Heart left ventricle (tissue), 16 donors: ENCODE results near the gene EHD1. TPM values are rescaled to one million over a fixed set of nuclear protein-coding genes. Genes with fewer than 3 reads are reported as not detected.

Experiments
- ATAC-seq, 4 donors: fragments of 200-7000 bp; cut with Tn5 transposase; one replicate each; pipeline ENCODE4 v1.9.1; 2020 to 2022; ENCODE audit warnings: moderate library complexity in 4 of 4, mild to moderate bottlenecking in 3 of 4, moderate number of reproducible peaks in 1 of 4
- DNase-seq, 5 donors: peaks; one replicate each; pipeline ENCODE4 v3.0.0-alpha.2; 2020
- H3K27ac ChIP-seq, 12 donors: fragments of 200-600 bp; sonication (generic) in 4 of 12; one replicate each; pipeline versions ENCODE4 v1.5.0 to v1.8.0; 2016 to 2022; ENCODE audit warnings: mild to moderate bottlenecking in 2 of 12
- H3K27me3 ChIP-seq, 9 donors: fragments of 200-600 bp; sonication (generic) in 2 of 9; one replicate each; pipeline versions ENCODE4 v1.5.1 to v1.8.0; 2016 to 2022; ENCODE audit warnings: mild to moderate bottlenecking in 3 of 9
- H3K36me3 ChIP-seq, 9 donors: fragments of 200-600 bp; sonication (generic) in 2 of 9; one replicate each; pipeline versions ENCODE4 v1.5.0 to v1.8.0; 2018 to 2022; ENCODE audit warnings: mild to moderate bottlenecking in 2 of 9
- H3K4me1 ChIP-seq, 12 donors: fragments of 200-600 bp; sonication (generic) in 4 of 12; one replicate each; pipeline versions ENCODE4 v1.5.0 to v1.8.0; 2016 to 2022; ENCODE audit warnings: mild to moderate bottlenecking in 3 of 12
- H3K4me3 ChIP-seq, 12 donors: fragments of 200-600 bp; sonication (generic) in 4 of 12; one replicate each; pipeline versions ENCODE4 v1.5.0 to v1.8.0; 2017 to 2022; ENCODE audit warnings: mild to moderate bottlenecking in 9 of 12, moderate library complexity in 4 of 12
- H3K9me3 ChIP-seq, 12 donors: fragments of 200-600 bp; sonication (generic) in 4 of 12; one replicate each; pipeline versions ENCODE4 v1.5.0 to v1.8.0; 2016 to 2022; ENCODE audit warnings: mild to moderate bottlenecking in 1 of 12
- POLR2A ChIP-seq, 2 donors: fragments of 450-650 bp; IDR thresholded peaks; one replicate each; pipeline ENCODE4 v1.6.1; 2017; ENCODE audit warnings: antibody characterized with exemption in 2 of 2, mild to moderate bottlenecking in 2 of 2, moderate library complexity in 2 of 2
- WGBS, 4 donors: extraction: QIAGEN DNeasy Blood & Tissue Kit in 2 of 4; methylation state at CpG; one replicate each; pipeline versions ENCODE4 v1.1.5 to v1.1.7; 2013 to 2018; 5-methylcytosine and 5-hydroxymethylcytosine counted together
- intact Hi-C, 10 donors: fragments of 100-400 bp; cut with DNase I; formaldehyde crosslinking; loops; one replicate each; pipeline versions ENCODE4 v1.11.1 to v1.14.2; 2022
- polyA plus RNA-seq, 2 donors: library from polyadenylated mRNA; stranded (reverse); fragments of 200-250 nt; gene quantifications; one replicate each; pipeline ENCODE4 v1.2.3, GENCODE V29; 2013
- total RNA-seq, 9 donors: library from RNA; depleted of rRNA in 2 of 9; stranded (reverse); fragments of >200 nt in 2 of 9; fragmentation: NEBNext Ultra II Directional in 3 of 9; extraction: Animal tissue kit (Norgen Biotek cat#: 25700) in 3 of 9; gene quantifications; one replicate each; pipeline versions ENCODE4 v1.1.0 to v1.2.4, GENCODE V29; 2016 to 2023
- TF ChIP-seq, protein P1 (sequence below), 12 donors: fragments of 200-600 bp; sonication (generic) in 4 of 12; IDR thresholded peaks; one replicate each; pipeline versions ENCODE4 v1.5.0 to v1.8.0; 2018 to 2022; ENCODE audit warnings: antibody characterized with exemption in 12 of 12, mild to moderate bottlenecking in 5 of 12
- donor health status: ischemic (EF 13 %, LVEDD 7.1; RV severe dilation, severe dysfunction).
- donor health status: healthy with polysubstance abuse.
- donor health status: DM: no; HTN: yes; CAD: no.
- donor health status: DM: no; HTN: no; CAD: no.
- donor health status: ischemic (EF 25% LVEDD 6.9; RV normal size, moderate dysfunction).
- donor health status: ischemic (EF 25% LVEDD 5.7; RV mildly dilated, moderate dysfunction).
- donor health status: healthy.
- donor health status: DM: yes; HTN: yes; CAD: no.
- donor health status: ischemic (EF 35%, LVEDD 5.7; RV mildly dilated, moderate dysfunction).
- donor health status: nonischemic (EF 11% LVEDD 7.7; RV severe dilation, severe dysfunction).
- donor health status: DM: yes; HTN: yes; CAD: no.
- donor health status: PGD.
- donor health status: ischemic (EF 29% LVEDD 5.4; RV normal size, mild dysfunction).
- donor health status: nonischemic (EF 23%, LVEDD 6.1; RV moderate dilation, normal function).

Gene EHD1
- total and polyA plus RNA-seq, 11 donors, result 27.9 to 102 (median 58.0) TPM

DNA sequence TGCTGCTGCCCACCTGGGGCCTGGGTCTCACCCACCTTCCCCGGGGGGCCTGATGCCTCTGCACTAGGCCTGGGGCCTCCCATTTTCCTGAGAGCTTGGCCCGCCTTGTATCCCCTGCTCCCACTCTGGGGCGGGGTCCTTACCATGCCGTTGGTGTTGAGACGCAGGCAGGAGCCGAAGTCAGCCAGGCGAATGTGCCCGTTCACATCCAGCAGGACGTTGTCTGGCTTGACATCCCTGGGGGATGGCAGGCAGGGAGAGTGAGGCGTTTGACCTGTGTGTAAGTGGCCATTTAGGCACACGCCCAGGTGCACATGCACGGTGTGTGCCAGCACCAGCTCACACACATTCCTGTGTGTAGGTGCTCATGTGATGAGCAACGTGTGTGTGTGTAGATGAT, 39.1 kb downstream of the EHD1 start:
- Histone ChIP-seq H3K36me3 (no peaks in the 10 kb centered on the region), H3K27ac (no peak overlapping the region), H3K4me3 (no peak overlapping the region), H3K9me3 (no peaks in the 10 kb centered on the region), H3K27me3 (no peaks in the 10 kb centered on the region), H3K4me1 (peaks cover 0 to 4% (median under 1%) of the 10 kb centered on the region in 12 donors)
- no peak for TF ChIP-seq POLR2A (IDR thresholded peaks at IDR 0.05)
- TF ChIP-seq, protein P1, sequence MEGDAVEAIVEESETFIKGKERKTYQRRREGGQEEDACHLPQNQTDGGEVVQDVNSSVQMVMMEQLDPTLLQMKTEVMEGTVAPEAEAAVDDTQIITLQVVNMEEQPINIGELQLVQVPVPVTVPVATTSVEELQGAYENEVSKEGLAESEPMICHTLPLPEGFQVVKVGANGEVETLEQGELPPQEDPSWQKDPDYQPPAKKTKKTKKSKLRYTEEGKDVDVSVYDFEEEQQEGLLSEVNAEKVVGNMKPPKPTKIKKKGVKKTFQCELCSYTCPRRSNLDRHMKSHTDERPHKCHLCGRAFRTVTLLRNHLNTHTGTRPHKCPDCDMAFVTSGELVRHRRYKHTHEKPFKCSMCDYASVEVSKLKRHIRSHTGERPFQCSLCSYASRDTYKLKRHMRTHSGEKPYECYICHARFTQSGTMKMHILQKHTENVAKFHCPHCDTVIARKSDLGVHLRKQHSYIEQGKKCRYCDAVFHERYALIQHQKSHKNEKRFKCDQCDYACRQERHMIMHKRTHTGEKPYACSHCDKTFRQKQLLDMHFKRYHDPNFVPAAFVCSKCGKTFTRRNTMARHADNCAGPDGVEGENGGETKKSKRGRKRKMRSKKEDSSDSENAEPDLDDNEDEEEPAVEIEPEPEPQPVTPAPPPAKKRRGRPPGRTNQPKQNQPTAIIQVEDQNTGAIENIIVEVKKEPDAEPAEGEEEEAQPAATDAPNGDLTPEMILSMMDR (IDR thresholded peaks at IDR 0.05), result no peak
- DNase-seq (no peak), ATAC-seq (no peak)
- intact Hi-C loops, result no loop called here
- WGBS, 4 donors, result 89 to 91% (median 91%) methylated on average over 9 to 13 of the region's 13 CpGs

DNA sequence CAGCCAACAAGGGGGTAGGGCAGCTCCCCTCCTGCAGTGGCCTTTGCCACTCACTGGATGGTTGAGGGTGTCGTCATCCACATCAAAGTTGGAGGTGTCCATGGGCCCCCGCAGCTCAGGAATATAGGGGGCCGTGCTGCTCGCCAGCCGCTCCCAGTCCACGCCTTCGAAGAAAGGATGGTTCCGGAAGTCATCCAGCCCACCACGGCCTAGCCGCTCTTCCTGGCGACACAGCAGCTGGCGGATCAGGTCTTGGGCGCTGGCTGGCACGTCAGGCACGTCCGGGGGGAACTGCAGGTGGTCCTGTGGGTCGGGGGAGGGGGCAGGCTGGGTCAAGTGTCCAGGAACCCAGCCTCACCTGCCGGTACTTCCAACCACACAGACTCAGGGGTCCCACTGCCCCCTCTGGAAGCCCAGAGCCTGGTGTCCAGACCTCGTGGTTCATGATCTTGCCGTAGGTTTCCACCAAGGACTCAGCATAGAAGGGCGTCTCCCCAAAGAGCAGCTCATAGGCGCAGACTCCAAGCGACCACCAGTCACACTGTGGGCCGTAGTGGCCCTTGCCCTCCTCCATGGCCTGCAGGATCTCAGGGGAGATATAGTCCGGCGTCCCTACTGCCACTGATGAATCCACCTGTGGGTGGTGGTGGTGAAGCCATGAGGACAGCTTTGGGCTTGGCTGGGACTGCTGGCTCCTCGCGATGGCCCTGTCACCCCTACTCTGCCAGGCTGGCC, 39.7 kb downstream of the EHD1 start:
- intact Hi-C loops, result no loop called here
- TF ChIP-seq POLR2A (IDR thresholded peaks at IDR 0.05), result no peak
- TF ChIP-seq, protein P1 (IDR thresholded peaks at IDR 0.05), result no peak
- H3K27me3 ChIP-seq, result no peaks in the 10 kb centered on the region
- no peaks in the 10 kb centered on the region for H3K36me3 ChIP-seq
- H3K27ac ChIP-seq, result no peak overlapping the region
- ATAC-seq (no peak), DNase-seq (no peak)
- 89 to 95% (median 93%) methylated on average over 18 to 28 of the region's 28 CpGs for whole genome bisulfite sequencing, 4 donors
- H3K4me1 ChIP-seq, result no peaks in the 10 kb centered on the region
- H3K4me3 ChIP-seq, result no peak overlapping the region
- H3K9me3 ChIP-seq, result no peaks in the 10 kb centered on the region

DNA sequence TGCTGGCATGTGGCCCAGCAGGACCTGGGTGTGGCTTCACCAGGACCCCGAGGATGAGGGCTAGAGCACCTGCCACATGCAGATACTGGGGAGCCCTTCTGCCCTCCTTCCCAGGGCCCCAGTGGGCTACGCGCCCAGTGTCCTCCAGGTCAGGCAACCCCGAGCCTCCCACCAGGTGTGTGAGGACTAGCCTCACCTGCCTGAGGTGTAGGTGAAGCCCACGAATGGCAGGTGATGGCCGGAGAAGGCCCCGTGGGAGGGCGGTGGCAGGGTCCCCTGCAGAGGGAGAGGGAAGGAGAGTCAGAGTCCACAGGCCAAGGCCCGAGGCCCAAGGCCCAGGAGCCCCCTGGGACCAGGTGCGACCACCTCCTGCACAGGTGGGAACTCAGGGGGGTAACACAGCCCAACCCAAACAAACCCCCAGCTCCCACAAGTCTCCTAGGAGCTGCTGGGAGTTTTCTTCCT, 40.5 kb downstream of the EHD1 start:
- Histone ChIP-seq H3K36me3 (no peaks in the 10 kb centered on the region), H3K4me1 (no peaks in the 10 kb centered on the region), H3K27me3 (no peaks in the 10 kb centered on the region), H3K27ac (no peak overlapping the region), H3K4me3 (no peak overlapping the region), H3K9me3 (no peaks in the 10 kb centered on the region)
- no peak for DNase-seq
- no peak for TF ChIP-seq POLR2A (IDR thresholded peaks at IDR 0.05)
- TF ChIP-seq, protein P1 (IDR thresholded peaks at IDR 0.05), result no peak
- 93 to 96% (median 95%) methylated on average over 9 to 10 of the region's 10 CpGs for WGBS, 4 donors
- intact Hi-C loops, result no loop called here
- ATAC-seq, result no peak

DNA sequence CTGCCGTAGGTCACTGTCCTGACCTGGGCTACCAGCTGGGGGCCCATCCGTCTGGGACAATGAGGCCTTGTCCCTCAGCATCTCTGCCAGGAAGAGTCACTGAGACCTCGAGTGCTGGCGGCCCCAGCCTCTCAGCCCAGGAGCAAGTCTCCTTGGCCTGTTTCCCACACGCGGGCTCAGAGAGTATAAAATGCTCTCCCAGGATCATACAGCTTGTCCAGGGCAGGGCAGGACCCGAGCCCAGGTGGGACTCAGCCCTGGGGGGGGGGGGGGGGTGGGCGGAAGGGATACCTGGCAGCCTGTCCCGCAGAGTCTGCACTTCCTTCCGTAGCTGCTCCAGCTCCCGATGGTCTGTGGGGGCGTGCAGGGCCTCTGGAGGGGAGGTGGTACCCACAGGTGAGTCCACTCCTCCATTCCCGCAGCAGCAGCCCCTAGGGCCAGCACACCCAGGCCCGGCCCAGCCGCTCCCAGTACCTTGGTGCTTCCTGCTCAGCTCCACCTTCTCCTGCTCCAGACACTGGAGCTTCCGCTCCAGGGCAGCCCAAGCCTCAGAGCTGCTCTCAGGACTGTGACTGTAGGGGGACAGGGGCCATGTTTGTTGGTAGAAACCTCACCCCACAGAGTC, 41.9 kb downstream of the EHD1 start:
- Histone ChIP-seq H3K27me3 (no peaks in the 10 kb centered on the region), H3K9me3 (no peaks in the 10 kb centered on the region), H3K4me3 (no peak overlapping the region), H3K36me3 (no peaks in the 10 kb centered on the region), H3K27ac (no peak overlapping the region), H3K4me1 (no peaks in the 10 kb centered on the region)
- TF ChIP-seq, protein P1 (IDR thresholded peaks at IDR 0.05), result no peak
- TF ChIP-seq POLR2A (IDR thresholded peaks at IDR 0.05), result no peak
- intact Hi-C loops, result no loop called here
- DNase-seq (no peak), ATAC-seq (no peak)
- WGBS, 4 donors, result 78 to 88% (median 82%) methylated on average over 2 to 16 of the region's 16 CpGs
